Renal cortical epithelial cell (primary cell): ENCODE measurements around the gene HOXA4. TPM values are rescaled to one million over a fixed set of nuclear protein-coding genes. Genes with fewer than 3 reads are reported as not detected.

Experiments
- DNase-seq: peaks from one replicate; pipeline ENCODE4 v3.0.0-alpha.2; 2011; ENCODE audit warnings: low read depth
- total RNA-seq: library from RNA; depleted of rRNA; stranded (reverse); fragments of >200 nt; gene quantifications from 2 replicates; pipeline ENCODE4 v1.2.3, GENCODE V29; 2014

The HOXA4 gene
- total RNA-seq, 1 donor from 2014 or later = 0.75 TPM

DNA sequence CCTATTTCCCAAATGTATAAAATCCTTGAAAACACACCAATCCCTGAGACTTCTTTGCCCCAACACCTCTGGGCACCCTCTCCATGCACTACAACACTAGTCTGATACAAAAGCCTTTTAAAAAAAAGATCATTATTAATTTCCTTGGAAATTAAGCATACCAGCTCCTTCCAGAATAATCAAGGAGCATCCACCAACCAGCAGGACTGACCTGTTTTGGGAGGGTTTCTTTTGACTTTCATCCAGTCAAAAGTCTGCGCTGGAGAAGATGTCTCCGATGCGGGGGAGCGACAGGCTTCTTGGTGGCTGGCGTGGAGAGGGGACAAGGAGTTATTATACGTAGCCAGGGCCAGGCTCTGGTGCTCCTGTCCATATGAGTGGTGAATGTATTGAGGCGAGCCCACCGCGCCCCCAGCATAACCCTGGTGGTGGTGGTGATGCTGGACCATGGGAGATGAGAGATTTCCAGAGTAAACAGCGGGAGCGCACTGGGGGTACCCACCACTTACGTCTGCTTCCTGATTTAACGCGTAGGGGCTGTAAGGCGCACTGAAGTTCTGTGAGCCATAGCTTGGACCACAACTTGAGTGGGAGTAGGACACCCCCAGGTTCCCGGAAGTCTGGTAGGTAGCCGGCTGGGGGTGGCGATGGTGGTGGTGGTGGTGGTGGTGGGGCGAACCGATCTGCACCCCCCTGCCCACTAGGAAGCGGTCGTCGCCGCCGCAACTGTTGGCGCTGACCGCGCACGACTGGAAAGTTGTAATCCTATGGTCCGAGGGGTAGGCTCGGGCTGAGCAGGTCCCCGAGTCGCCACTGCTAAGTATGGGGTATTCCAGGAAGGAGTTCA is 35.3 kb downstream of the HOXA4 start:
- DNase-seq = no peak

DNA sequence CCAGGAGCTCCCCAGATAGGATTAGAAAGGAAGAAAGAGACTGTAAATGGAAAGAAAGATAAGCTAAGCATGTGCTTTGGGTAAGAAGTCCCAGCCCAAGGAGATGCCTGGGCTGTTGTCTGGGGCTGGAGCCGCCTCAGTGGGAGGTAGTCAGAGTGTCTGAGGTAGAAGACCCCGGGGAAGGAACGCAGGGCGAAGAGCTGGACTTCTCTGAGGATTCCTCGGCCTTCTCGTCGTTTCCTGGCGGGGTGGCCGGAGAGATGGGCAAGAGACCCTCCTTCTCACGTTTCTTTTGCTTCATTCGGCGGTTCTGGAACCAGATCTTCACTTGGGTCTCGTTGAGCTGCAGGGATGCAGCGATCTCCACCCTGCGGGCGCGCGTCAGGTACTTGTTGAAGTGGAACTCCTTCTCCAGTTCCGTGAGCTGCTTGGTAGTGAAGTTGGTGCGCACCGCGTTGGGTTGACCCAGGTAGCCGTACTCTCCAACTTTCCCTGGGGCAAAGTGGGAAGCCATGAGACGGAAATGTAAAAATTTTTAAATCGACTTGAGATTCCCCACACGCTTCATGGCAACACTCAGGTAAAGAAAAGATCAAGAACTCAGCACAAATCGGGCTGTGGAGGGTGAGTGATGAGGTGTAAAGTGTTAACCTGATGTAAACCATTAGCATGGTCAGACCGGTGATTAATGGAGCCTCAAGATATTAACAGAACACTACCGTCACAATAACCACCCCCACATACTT is 36.1 kb downstream of the HOXA4 start:
- no peak for DNase-seq

DNA sequence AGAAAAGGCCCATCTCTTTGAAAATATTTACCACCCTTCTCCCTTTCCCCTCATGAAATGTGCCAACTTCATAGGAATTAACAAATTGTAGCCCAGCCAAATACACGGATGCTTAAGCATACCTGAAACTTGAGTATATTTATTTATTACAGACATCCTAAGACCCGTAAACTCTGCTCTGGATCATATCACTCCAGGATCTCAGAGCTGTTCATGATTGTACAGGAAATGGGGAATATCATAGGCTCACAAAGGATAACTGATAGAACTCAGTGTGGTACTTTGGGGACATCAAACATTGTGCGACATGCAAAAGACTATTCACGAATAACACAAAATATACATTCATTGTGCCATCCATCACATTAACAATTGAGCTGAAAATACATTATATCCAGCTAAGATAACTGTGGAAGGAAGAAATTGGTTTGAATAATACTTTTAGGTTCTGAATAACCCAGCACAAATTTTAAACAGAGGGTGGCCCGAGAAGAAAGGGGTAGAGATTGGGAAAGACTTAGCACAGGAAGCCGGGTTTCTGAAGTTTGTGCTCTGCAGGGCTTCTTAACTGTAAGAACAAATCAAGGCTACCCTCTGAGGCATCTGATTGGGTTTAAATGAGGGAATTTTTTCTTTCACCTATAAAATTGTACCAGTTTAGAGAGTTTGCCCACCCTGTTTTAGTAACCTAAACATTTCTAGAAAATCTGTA is 37.2 kb downstream of the HOXA4 start:
- no peak for DNase-seq

DNA sequence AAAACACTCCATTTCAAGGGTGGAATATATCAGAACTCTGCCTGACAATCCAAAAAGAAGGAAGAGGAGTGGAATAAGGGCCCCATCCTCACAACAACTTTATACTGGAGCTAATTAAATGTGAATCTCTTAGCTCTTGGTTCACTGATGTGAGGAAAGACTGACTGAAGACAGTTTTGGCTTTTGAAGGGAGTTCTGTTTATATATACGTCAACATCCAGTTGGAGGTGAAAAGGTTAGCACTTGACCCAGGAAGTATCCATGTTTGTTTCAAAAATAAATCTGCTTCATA is 37.8 kb downstream of the HOXA4 start:
- DNase-seq = no peak

DNA sequence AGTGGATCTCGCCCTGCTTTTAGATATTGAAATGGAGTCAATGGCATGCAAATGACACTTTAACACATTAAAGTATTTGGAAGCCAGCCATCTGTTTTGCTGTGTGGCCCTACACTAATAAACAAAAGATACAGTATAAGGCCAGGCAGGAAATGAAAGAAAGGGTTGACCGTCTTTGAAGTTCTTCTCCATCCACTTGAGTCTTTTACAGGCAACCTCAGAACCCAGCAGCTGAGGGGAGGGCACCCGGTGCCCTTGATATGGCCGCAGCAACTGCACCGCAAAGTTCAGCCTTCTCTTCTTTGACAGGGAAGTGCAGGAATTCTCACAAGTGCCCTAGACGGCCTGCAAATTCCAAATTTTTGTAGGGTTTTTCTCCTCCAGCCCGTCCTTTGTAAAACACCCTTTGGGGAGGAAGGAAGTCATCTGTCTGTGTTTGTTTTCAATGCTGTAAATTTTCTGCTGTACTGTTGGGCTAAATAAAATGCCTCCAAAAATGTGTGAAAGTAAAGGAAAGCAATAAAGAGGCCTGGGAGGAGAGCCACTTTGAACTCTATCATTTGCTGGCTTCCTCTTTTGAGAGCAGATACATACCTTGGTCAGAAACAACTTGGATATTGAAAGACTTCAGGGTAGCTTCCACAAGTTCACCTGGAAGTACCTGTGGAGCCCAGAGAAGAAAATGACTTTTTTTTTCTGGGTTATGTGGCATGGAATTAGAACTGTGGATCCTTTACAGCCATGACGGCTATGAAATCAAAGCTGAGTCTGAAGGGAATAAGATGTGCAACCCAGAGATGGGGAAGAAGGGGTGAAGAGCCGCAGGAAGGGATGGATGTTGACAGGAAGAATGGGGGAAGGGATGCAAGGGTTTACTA is 38.4 kb downstream of the HOXA4 start:
- no peak for DNase-seq

DNA sequence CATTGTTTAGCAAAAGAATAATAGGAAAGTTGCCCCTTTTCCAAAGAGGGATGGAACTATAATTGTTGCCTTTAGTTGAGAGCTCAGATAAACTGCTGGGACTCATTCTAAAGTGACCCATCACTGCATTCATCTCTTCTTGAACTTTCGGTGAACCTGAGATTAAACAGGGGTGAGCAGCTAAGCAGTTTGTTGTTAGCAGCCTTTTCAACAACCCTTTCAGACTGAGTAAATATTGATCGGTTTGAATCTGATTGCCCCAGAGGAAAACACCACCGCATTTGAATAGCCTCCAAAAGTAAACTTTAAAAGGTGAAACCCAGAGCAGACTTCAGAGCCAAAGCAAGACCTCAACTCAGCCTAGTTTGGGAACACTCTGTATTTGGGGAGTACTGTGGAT is 39.5 kb downstream of the HOXA4 start:
- DNase-seq = no peak

DNA sequence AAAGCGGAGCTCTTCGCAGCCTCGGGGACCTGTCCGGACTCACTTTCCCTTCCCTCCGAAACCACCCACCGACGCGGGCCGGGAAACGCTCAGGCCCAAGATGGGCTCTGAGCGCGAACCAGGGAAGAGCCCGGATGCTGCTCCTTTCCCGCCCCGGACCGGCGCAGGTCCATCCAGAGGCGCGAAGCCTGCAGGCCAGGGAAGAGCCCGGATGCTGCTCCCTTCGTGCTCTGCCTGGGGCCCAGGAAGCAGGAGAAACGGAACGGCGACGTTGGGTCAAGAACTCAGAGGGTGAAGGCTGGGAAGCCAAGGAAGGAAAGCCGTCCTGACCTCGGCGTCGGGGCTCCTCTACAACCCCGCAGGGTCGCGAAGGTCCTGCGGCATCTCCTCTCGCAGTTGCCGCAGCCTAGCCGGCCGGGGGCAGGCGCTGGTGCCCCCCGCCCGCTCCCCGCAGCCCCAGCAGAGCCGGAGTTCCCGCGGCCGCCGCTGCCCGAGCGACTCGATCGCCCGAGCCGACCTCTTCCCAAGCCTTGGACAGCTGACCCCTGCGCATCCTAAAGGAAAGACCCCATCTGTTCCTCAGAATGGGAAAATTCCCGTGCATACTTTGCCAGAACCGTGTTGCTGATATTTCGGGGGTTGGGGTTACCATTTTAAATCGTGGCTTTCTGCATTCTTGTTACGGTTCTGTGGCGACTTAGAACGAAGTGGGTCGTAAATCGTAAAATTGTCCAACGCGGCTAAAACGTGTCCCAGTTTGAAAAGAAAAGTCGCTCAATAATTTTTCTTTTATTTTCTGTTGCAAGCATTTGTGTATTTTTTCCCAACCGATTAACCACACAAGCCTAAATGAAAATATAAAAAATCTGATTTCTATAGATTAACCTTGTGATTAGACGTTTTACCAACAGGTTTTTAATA is 42.3 kb downstream of the HOXA4 start:
- DNase-seq = no peak

DNA sequence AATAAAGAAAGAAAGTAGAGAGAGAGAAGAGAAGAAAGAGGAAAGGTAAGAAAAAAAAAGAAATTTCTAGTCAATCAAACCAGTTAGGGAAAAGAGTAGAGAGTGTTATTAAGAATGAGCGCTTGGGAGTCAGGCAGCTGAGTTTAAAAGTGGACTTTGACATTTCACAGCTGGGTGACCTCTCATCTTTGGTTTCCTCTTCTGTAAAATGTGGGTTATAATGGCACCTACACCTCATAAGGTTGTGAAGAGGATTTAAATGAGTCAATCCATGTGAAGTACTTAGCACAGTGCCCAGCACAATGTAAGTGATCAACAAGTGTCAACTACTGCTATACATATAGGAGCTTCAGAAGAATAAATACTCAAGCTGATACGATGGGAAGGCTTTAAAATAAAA is 46.9 kb downstream of the HOXA4 start:
- DNase-seq = no peak

DNA sequence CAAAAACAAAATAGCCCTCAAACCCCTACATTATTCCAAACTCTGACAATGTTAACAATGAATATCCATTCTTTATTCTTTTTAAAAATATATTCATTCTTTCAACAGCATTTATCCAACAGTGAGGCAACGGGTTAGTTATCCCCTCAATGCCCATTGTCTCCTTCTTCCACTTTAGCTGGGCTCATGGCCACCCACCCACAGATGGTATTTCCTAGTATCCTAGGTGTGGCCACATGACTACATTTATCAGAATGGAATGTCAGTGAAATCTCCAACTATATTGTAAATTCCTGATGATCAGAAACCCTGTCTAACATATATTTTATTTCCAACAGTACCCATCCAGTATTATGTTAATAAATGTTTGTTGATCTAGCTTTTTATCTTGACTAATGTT is 48.4 kb downstream of the HOXA4 start:
- DNase-seq = no peak

GRCh38 chr7:27080844-27081436 is 49.6 kb downstream of the HOXA4 start:
- peak; percentile 77 for DNase-seq

GRCh38 chr7:27079234-27079975 is 51.2 kb downstream of the HOXA4 start:
- DNase-seq = no peak

- no peak for DNase-seq
Observed at GRCh38 chr7:27078616-27079233, 51.8 kb downstream of the HOXA4 start.

Other genes starting within 250 kb of the HOXA4 start
- gene HOXA1, start 34.8 kb downstream of the HOXA4 start, total RNA-seq = 1.0 and 1.8 TPM in 2 replicates
- 0.35 and 1.9 TPM in 2 replicates for gene HOXA2, start 28.1 kb downstream of the HOXA4 start, total RNA-seq
- 13.4 and 34.2 TPM in 2 replicates for gene HOXA5, start 12.9 kb upstream of the HOXA4 start, total RNA-seq
- gene HOXA6, start 17.0 kb upstream of the HOXA4 start, total RNA-seq = 2.8 and 22.0 TPM in 2 replicates
- 4.2 and 7.2 TPM in 2 replicates for gene HOXA3, start 21.8 kb upstream of the HOXA4 start, total RNA-seq
- 1.2 and 12.0 TPM in 2 replicates for gene HOXA7, start 25.9 kb upstream of the HOXA4 start, total RNA-seq
- 22.6 and 70.8 TPM in 2 replicates for gene HOXA9, start 34.8 kb upstream of the HOXA4 start, total RNA-seq
- 11.5 and 27.3 TPM in 2 replicates for gene HOXA10, start 43.6 kb upstream of the HOXA4 start, total RNA-seq
- 1.7 and 5.4 TPM in 2 replicates for gene HOXA11, start 54.5 kb upstream of the HOXA4 start, total RNA-seq
- gene HOXA13, start 69.3 kb upstream of the HOXA4 start, total RNA-seq = under 0.01 TPM in 1 of 2 replicates, not detected in the other
- gene EVX1, start 112.0 kb upstream of the HOXA4 start, total RNA-seq = not detected in 2 replicates